GM23248 (cell line): ENCODE measurements around the gene TENM4. TPM values are rescaled to one million over a fixed set of nuclear protein-coding genes. Genes with fewer than 3 reads are reported as not detected.
A peak's percentile ranks its signal among the peaks of the same experiment; 100 is the strongest.

Experiments
- DNase-seq: peaks from one replicate; pipeline ENCODE4 v3.0.0-alpha.2; 2015
- H2AFZ ChIP-seq: fragments of 200-600 bp; sonication (generic); 2 replicates; pipeline ENCODE4 v1.6.1; 2016; ENCODE audit warnings: antibody characterized with exemption
- H3F3A ChIP-seq: fragments of 200-600 bp; sonication (generic); 2 replicates; pipeline ENCODE4 v1.6.1; 2016; ENCODE audit warnings: mild to moderate bottlenecking, antibody characterized with exemption, mixed run types; ENCODE audit not compliant: insufficient read depth
- H3K27ac ChIP-seq: fragments of 200-600 bp; sonication (generic); 2 replicates; pipeline ENCODE4 v1.5.1; 2016; ENCODE audit warnings: mild to moderate bottlenecking
- H3K27me3 ChIP-seq: fragments of 200-600 bp; sonication (generic); replicated peaks from 2 replicates; pipeline ENCODE4 v1.6.1; 2016; ENCODE audit warnings: mild to moderate bottlenecking; ENCODE audit not compliant: insufficient read depth
- H3K36me3 ChIP-seq: fragments of 200-600 bp; sonication (generic); 2 replicates; pipeline ENCODE4 v1.6.1; 2016; ENCODE audit warnings: low read depth, mild to moderate bottlenecking
- H3K4me1 ChIP-seq: fragments of 200-600 bp; sonication (generic); 2 replicates; pipeline ENCODE4 v1.6.1; 2016; ENCODE audit warnings: mild to moderate bottlenecking; ENCODE audit not compliant: insufficient read depth
- H3K4me2 ChIP-seq: fragments of 200-600 bp; sonication (generic); one replicate; pipeline ENCODE4 v1.6.1; 2016; ENCODE audit warnings: mild to moderate bottlenecking; ENCODE audit not compliant: unreplicated experiment
- H3K4me3 ChIP-seq: fragments of 200-600 bp; sonication (generic); 2 replicates; pipeline ENCODE4 v1.5.1; 2016; ENCODE audit warnings: mild to moderate bottlenecking
- H3K79me2 ChIP-seq: fragments of 200-600 bp; sonication (generic); 2 replicates; pipeline ENCODE4 v1.6.1; 2016; ENCODE audit warnings: mild to moderate bottlenecking; ENCODE audit not compliant: insufficient read depth
- H3K9ac ChIP-seq: fragments of 200-600 bp; sonication (generic); 2 replicates; pipeline ENCODE4 v1.6.1; 2016; ENCODE audit warnings: mild to moderate bottlenecking
- H3K9me2 ChIP-seq: fragments of 200-600 bp; sonication (generic); 2 replicates; pipeline ENCODE4 v1.6.1; 2016; ENCODE audit warnings: mixed run types, mild to moderate bottlenecking, moderate library complexity; ENCODE audit not compliant: insufficient read depth
- H3K9me3 ChIP-seq: fragments of 200-600 bp; sonication (generic); one replicate; pipeline ENCODE4 v1.6.1; 2017; ENCODE audit warnings: low read depth
- H4K20me1 ChIP-seq: fragments of 200-600 bp; sonication (generic); 2 replicates; pipeline ENCODE4 v1.6.0; 2016; ENCODE audit not compliant: insufficient read depth
- EZH2 ChIP-seq: fragments of 200-600 bp; sonication (generic); IDR thresholded peaks from 2 replicates; pipeline ENCODE4 v1.6.1; 2018; ENCODE audit warnings: antibody characterized with exemption, mild to moderate bottlenecking; ENCODE audit not compliant: insufficient read depth, poor library complexity, severe bottlenecking
- EZH2phosphoT487 ChIP-seq: fragments of 200-600 bp; sonication (generic); IDR thresholded peaks from 2 replicates; pipeline ENCODE4 v1.6.1; 2018; ENCODE audit warnings: antibody characterized with exemption, moderate library complexity, mild to moderate bottlenecking, low read depth; ENCODE audit not compliant: insufficient read depth
- WGBS, 2 experiments: methylation state at CpG; one replicate each; pipeline ENCODE4 v1.1.6; 2015 to 2017; ENCODE audit warnings: low lambda C conversion rate in 2 of 2, low coverage in 1 of 2; ENCODE audit errors: missing lambda C conversion rate in 2 of 2; 5-methylcytosine and 5-hydroxymethylcytosine counted together
- in situ Hi-C: fragments of 300-500 bp; cut with MboI; formaldehyde crosslinking; loops from 2 replicates; pipeline ENCODE4 v1.15.0; 2020
- polyA plus RNA-seq: library from polyadenylated mRNA; unstranded; fragments of >200 nt; fragmentation: Nextera tagmentation; extraction: Ambion mirVana; gene quantifications from 2 replicates; pipeline ENCODE4 v1.2.1, GENCODE V29; 2016
- total RNA-seq: library from RNA; depleted of rRNA; stranded (reverse); fragments of >200 nt; shearing (Covaris generic); gene quantifications from 2 replicates; pipeline ENCODE4 v1.2.3, GENCODE V29; 2014

TENM4 gene
- total and polyA plus RNA-seq, 2 experiments from 2014 or later: 0.11 to 0.48 TPM

- no peak overlapping the region for H3K4me3 ChIP-seq
- H4K20me1 ChIP-seq: no peaks in the 10 kb centered on the region
- no peaks in the 10 kb centered on the region for H3K9me3 ChIP-seq
- H3K36me3 ChIP-seq: no peaks in the 10 kb centered on the region
- H3F3A ChIP-seq: no peaks in the 10 kb centered on the region
- H3K4me2 ChIP-seq: no peak overlapping the region
- H3K79me2 ChIP-seq: no peaks in the 10 kb centered on the region
- in situ Hi-C loops: no loop called here
- 65 to 66% methylated on average over 5 of the region's 5 CpGs for WGBS, 2 experiments
- H3K27me3 ChIP-seq: no peaks in the 10 kb centered on the region; the same call in 1 of the 2 replicates
- no peaks in the 10 kb centered on the region for H3K9me2 ChIP-seq
- TF ChIP-seq EZH2: no peak
- TF ChIP-seq EZH2phosphoT487: no peak
- no peak overlapping the region for H3K9ac ChIP-seq
- H2AFZ ChIP-seq: no peak overlapping the region
- no peaks in the 10 kb centered on the region for H3K4me1 ChIP-seq
- H3K27ac ChIP-seq: no peak overlapping the region
- no peak for DNase-seq
These were observed 695.9 kb downstream of the TENM4 start for GRCh38 chr11:78744949-78745348.

- no peak overlapping the region for H3K4me2 ChIP-seq
- no peaks in the 10 kb centered on the region; the same call in 1 of the 2 replicates for H3K27me3 ChIP-seq
- 49 to 53% methylated on average over 6 of the region's 6 CpGs for WGBS, 2 experiments
- H3K9ac ChIP-seq: no peak overlapping the region
- TF ChIP-seq EZH2phosphoT487 (no peak), EZH2 (no peak)
- in situ Hi-C loops: no loop called here
- H3K4me1 ChIP-seq: no peaks in the 10 kb centered on the region
- H3K36me3 ChIP-seq: no peaks in the 10 kb centered on the region
- no peaks in the 10 kb centered on the region for H3K79me2 ChIP-seq
- H4K20me1 ChIP-seq: no peaks in the 10 kb centered on the region
- H3K9me2 ChIP-seq: no peaks in the 10 kb centered on the region
- DNase-seq: no peak
- H3F3A ChIP-seq: no peaks in the 10 kb centered on the region
- H2AFZ ChIP-seq: no peak overlapping the region
- H3K4me3 ChIP-seq: no peak overlapping the region
- no peaks in the 10 kb centered on the region for H3K9me3 ChIP-seq
- no peak overlapping the region for H3K27ac ChIP-seq
These were observed 696.6 kb downstream of the TENM4 start for GRCh38 chr11:78744202-78744601.

- peak; percentile 5 for DNase-seq
- H3K9ac ChIP-seq: no peak overlapping the region
- no peaks in the 10 kb centered on the region; the same call in 1 of the 2 replicates for H3K27me3 ChIP-seq
- no peaks in the 10 kb centered on the region for H3K79me2 ChIP-seq
- H3K9me3 ChIP-seq: no peaks in the 10 kb centered on the region
- no peaks in the 10 kb centered on the region for H3K36me3 ChIP-seq
- H4K20me1 ChIP-seq: no peaks in the 10 kb centered on the region
- H3K27ac ChIP-seq: no peak overlapping the region
- WGBS, 2 experiments: 4% methylated on average over 6 of the region's 6 CpGs
- in situ Hi-C loops: no loop called here
- H3K9me2 ChIP-seq: no peaks in the 10 kb centered on the region
- H2AFZ ChIP-seq: no peak overlapping the region
- no peak for TF ChIP-seq EZH2phosphoT487
- no peak for TF ChIP-seq EZH2
- no peak overlapping the region for H3K4me3 ChIP-seq
- H3K4me2 ChIP-seq: no peak overlapping the region
- H3K4me1 ChIP-seq: no peaks in the 10 kb centered on the region
- H3F3A ChIP-seq: no peaks in the 10 kb centered on the region
These were observed 698.4 kb downstream of the TENM4 start for GRCh38 chr11:78742430-78742829.

- WGBS, 2 experiments: 43 to 45% methylated on average over 7 of the region's 7 CpGs
- Histone ChIP-seq H3K9me3 (no peaks in the 10 kb centered on the region), H3K4me1 (no peaks in the 10 kb centered on the region), H3K4me2 (no peak overlapping the region), H3K27me3 (no peaks in the 10 kb centered on the region; the same call in 1 of the 2 replicates), H3F3A (no peaks in the 10 kb centered on the region), H3K27ac (no peak overlapping the region), H3K9me2 (no peaks in the 10 kb centered on the region), H2AFZ (no peak overlapping the region), H4K20me1 (no peaks in the 10 kb centered on the region), H3K79me2 (no peaks in the 10 kb centered on the region), H3K4me3 (no peak overlapping the region), H3K9ac (no peak overlapping the region), H3K36me3 (no peaks in the 10 kb centered on the region)
- in situ Hi-C loops: no loop called here
- DNase-seq: no peak
- TF ChIP-seq EZH2phosphoT487: no peak
- no peak for TF ChIP-seq EZH2
These were observed 699.1 kb downstream of the TENM4 start for GRCh38 chr11:78741741-78742140.
